ENCODE measurements around the gene RAPGEF6.
A peak's percentile ranks its signal among the peaks of the same experiment; 100 is the strongest.

RAPGEF6 gene

GRCh38 chr5:131430794-131431193, 204.2 kb downstream of the RAPGEF6 start:
- in situ Hi-C loops (cut with HindIII; ENCODE audit: low sequenced_read_pairs): loop anchor here (25.0 kb wide), 1 partner anchor 582 kb away; the partner anchor contains the start of gene ACSL6
- no peak overlapping the region for H3K4me3 ChIP-seq (ENCODE audit: low read depth, low read length)
- no peak for DNase-seq (ENCODE audit: low read depth)
- TF ChIP-seq, protein P1, sequence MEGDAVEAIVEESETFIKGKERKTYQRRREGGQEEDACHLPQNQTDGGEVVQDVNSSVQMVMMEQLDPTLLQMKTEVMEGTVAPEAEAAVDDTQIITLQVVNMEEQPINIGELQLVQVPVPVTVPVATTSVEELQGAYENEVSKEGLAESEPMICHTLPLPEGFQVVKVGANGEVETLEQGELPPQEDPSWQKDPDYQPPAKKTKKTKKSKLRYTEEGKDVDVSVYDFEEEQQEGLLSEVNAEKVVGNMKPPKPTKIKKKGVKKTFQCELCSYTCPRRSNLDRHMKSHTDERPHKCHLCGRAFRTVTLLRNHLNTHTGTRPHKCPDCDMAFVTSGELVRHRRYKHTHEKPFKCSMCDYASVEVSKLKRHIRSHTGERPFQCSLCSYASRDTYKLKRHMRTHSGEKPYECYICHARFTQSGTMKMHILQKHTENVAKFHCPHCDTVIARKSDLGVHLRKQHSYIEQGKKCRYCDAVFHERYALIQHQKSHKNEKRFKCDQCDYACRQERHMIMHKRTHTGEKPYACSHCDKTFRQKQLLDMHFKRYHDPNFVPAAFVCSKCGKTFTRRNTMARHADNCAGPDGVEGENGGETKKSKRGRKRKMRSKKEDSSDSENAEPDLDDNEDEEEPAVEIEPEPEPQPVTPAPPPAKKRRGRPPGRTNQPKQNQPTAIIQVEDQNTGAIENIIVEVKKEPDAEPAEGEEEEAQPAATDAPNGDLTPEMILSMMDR (IDR thresholded peaks at IDR 0.05; ENCODE audit: low read depth, low read length, missing control alignments): no peak

DNA sequence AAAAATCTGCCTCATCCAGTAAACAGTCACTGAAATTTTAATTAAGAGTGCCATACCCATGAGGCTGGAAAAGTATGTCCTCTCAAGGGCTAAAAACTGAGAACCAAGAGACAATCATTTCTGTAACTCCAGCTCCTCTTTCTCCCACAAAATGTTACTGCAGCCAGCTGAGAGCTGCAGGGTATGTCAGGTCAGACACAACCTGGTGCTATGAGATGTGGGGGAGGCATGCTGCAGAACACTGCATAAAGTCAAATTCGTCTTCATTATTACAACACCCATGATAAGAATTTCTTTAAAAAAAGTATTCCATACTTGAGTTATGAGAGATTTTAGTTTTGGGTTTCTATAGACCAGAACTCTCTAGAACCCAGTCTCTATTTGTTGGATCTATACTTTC, 209.0 kb downstream of the RAPGEF6 start:
- in situ Hi-C loops (cut with HindIII; ENCODE audit: low sequenced_read_pairs): loop anchor here (25.0 kb wide), 1 partner anchor 586 kb away; the partner anchor contains the start of gene ACSL6
- TF ChIP-seq, protein P1 (IDR thresholded peaks at IDR 0.05; ENCODE audit: low read depth, low read length, missing control alignments): no peak
- DNase-seq (ENCODE audit: low read depth): no peak
- H3K4me3 ChIP-seq (ENCODE audit: low read depth, low read length): no peak overlapping the region

- no peak overlapping the region for H3K4me3 ChIP-seq (ENCODE audit: low read depth, low read length)
- in situ Hi-C loops (cut with HindIII; ENCODE audit: low sequenced_read_pairs): loop anchor here (25.0 kb wide), 1 partner anchor 161 kb away; the partner anchor contains the start of gene CDC42SE2
- peak; percentile 20 for DNase-seq (ENCODE audit: low read depth)
- TF ChIP-seq, protein P1 (IDR thresholded peaks at IDR 0.05; ENCODE audit: low read depth, low read length, missing control alignments): peak; percentile 65
Observed at GRCh38 chr5:131423056-131423455, 212.0 kb downstream of the RAPGEF6 start.

- no peak overlapping the region for H3K4me3 ChIP-seq (ENCODE audit: low read depth, low read length)
- DNase-seq (ENCODE audit: low read depth): no peak
- in situ Hi-C loops (cut with HindIII; ENCODE audit: low sequenced_read_pairs): loop anchor here (25.0 kb wide), 1 partner anchor 158 kb away; the partner anchor contains the start of gene CDC42SE2
- TF ChIP-seq, protein P1 (IDR thresholded peaks at IDR 0.05; ENCODE audit: low read depth, low read length, missing control alignments): no peak
Observed at GRCh38 chr5:131419877-131420276, 215.2 kb downstream of the RAPGEF6 start.

DNA sequence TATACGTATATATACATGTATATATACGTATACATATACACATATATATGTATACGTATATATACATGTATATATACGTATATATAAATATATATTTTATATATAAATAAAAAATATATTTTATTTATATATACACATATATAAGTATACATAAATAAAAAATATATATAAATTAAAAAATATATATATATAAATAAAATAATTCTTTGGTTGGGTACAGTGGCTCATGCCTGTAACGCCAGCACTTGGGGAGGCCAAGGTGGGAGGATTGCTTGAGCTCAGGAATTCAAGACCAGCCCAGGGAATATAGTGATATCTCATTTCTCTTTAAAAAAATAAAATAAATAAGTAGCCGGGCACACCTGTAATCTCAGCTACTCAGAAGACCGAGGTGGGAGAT, 216.2 kb downstream of the RAPGEF6 start:
- in situ Hi-C loops (cut with HindIII; ENCODE audit: low sequenced_read_pairs): loop anchor here (25.0 kb wide), 1 partner anchor 157 kb away; the partner anchor contains the start of gene CDC42SE2
- no peak overlapping the region for H3K4me3 ChIP-seq (ENCODE audit: low read depth, low read length)
- DNase-seq (ENCODE audit: low read depth): no peak
- TF ChIP-seq, protein P1 (IDR thresholded peaks at IDR 0.05; ENCODE audit: low read depth, low read length, missing control alignments): no peak

- no peak overlapping the region for H3K4me3 ChIP-seq (ENCODE audit: low read depth, low read length)
Observed at GRCh38 chr5:131417240-131417869, 217.7 kb downstream of the RAPGEF6 start.

More at GRCh38 chr5:131417240-131417869, 217.7 kb downstream of the RAPGEF6 start:
- in situ Hi-C loops (cut with HindIII; ENCODE audit: low sequenced_read_pairs): loop anchor here (25.0 kb wide), 1 partner anchor 155 kb away; the partner anchor contains the start of gene CDC42SE2
- peak; percentile 72 for DNase-seq (ENCODE audit: low read depth)
- TF ChIP-seq, protein P1 (IDR thresholded peaks at IDR 0.05; ENCODE audit: low read depth, low read length, missing control alignments): peak; percentile 72
